ENCODE data around the gene NOPCHAP1. TPM values are rescaled to one million over a fixed set of nuclear protein-coding genes. Genes with fewer than 3 reads are reported as not detected.

Gene NOPCHAP1, protein sequence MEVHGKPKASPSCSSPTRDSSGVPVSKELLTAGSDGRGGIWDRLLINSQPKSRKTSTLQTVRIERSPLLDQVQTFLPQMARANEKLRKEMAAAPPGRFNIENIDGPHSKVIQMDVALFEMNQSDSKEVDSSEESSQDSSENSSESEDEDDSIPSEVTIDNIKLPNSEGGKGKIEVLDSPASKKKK
- total RNA-seq = 11.0 and 17.7 TPM in 2 replicates

DNA sequence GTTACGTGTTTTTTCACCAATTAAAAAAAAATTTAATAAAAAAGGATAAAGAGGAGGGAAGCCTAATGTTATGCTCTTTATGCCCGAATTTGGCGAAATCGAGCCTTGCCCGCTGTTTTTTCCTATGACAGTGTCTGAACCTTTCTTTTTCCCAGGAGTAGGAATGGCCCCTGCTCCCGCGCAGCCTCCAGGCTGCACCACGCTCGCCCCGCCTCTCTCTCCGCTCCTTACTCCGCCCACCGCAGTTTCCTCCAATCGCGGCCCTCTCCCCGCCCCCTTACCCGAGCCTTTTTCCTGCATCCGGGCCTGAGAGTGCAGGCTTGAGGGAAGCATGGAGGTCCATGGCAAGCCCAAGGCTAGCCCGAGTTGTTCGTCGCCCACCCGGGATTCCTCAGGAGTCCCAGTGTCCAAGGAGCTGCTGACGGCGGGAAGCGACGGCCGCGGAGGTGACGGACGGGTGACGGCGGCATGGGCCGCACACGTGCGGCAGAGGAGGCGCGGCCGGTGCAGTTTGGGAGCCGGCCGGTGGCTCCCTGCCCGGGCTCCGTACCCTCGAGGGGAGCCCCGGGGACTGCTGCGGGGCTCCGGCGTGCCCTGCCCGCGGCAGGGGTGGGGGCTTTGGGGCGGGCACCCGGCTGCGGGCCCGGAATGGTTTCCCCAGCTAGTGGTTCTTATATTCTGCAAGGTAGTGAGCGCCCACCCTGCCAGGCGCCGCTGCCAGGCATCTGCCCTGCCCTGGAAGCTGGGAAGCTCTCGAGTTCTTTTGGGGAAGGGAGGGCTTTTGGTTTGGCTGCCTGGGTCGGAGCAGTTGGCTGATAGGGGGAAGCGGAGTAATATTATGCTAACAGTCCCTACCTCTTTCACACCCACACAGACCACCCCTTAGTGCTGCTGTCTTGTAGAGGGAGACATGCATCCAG is at the start of gene NOPCHAP1:
Gene NOPCHAP1, plus strand, starts transcription at position 295 of the 920 bp plus-strand sequence. Its CDS starts 37 bp downstream, at position 332.

DNA sequence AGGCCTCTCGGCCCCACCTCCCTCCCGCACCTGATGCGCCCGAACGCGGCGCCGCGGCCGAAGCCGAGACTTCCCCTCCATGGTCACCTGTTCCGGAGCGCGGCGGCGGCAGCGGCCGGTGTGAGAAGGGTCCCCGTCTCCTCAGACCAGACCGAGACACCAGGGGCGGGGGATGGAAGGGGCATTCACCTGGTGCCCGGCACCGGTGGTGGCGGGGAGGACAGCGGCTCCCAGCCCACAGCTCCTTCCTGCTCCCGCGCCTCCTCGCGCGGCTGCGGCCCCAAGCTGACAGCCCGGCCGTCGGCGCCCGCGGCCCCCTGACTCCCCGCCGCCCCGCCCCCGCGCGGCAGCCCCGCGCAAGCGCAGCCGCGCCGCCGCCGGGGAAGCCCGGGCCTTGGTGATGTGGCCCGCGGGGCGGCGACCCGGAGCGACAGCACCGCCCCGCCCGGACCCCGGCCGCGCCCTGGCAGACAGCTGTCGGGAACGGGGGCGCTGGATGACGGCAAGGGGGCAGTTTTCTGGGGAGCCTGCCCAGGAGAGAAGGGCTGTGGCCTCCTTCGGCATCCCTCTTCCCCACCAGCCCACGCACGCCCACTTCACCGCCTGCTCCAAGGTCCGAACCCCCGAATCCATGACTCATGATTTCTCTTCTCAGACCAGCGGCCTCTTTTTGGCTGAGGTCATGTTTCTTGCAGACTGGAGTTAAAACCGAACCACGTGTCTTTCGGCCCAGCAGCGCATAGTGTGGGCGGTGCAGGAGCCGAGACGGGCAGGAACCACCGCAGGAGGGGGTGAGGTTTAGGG is 27.9 kb upstream of the NOPCHAP1 start, which contains the start of gene SLC41A2:
Gene SLC41A2, minus strand, starts transcription at position 290 of the 804 bp plus-strand sequence. CDS start 29,763 bp downstream, outside the sequence.

Other genes starting within 250 kb of the NOPCHAP1 start
- gene SLC41A2, start 28.0 kb upstream of the NOPCHAP1 start, total RNA-seq = 7.5 and 10.4 TPM in 2 replicates
- 0.36 and 10.8 TPM in 2 replicates for gene ALDH1L2, start 98.1 kb downstream of the NOPCHAP1 start, total RNA-seq
- gene WASHC4, start 121.4 kb downstream of the NOPCHAP1 start, total RNA-seq = 94.8 and 130 TPM in 2 replicates
- gene APPL2, start 249.9 kb downstream of the NOPCHAP1 start, total RNA-seq = 15.2 and 24.9 TPM in 2 replicates